Measurements from ENCODE around the gene ENPP6.

The ENPP6 gene

GRCh38 chr4:184097241-184097605 lies 120.5 kb downstream of the ENPP6 start:
- no peak overlapping the region for H2AFZ ChIP-seq (ENCODE audit: low read depth, low read length)
- H3K9me3 ChIP-seq (ENCODE audit: insufficient read depth, low read length), result no peaks in the 10 kb centered on the region
- H3K36me3 ChIP-seq (replicated peaks; ENCODE audit: low read depth, low read length), result no peaks in the 10 kb centered on the region
- H3K9ac ChIP-seq (ENCODE audit: low read length), result no peak overlapping the region
- no peaks in the 10 kb centered on the region for H3K4me1 ChIP-seq (ENCODE audit: low read length)
- H3K79me2 ChIP-seq (ENCODE audit: low read length), result no peaks in the 10 kb centered on the region
- H3K4me2 ChIP-seq (ENCODE audit: low read length), result no peak overlapping the region
- no peak overlapping the region for H3K4me3 ChIP-seq (ENCODE audit: low read length)
- no peak overlapping the region for H3K27ac ChIP-seq (ENCODE audit: low read length)
- TF ChIP-seq, protein P1, sequence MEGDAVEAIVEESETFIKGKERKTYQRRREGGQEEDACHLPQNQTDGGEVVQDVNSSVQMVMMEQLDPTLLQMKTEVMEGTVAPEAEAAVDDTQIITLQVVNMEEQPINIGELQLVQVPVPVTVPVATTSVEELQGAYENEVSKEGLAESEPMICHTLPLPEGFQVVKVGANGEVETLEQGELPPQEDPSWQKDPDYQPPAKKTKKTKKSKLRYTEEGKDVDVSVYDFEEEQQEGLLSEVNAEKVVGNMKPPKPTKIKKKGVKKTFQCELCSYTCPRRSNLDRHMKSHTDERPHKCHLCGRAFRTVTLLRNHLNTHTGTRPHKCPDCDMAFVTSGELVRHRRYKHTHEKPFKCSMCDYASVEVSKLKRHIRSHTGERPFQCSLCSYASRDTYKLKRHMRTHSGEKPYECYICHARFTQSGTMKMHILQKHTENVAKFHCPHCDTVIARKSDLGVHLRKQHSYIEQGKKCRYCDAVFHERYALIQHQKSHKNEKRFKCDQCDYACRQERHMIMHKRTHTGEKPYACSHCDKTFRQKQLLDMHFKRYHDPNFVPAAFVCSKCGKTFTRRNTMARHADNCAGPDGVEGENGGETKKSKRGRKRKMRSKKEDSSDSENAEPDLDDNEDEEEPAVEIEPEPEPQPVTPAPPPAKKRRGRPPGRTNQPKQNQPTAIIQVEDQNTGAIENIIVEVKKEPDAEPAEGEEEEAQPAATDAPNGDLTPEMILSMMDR (IDR thresholded peaks at IDR 0.05; ENCODE audit: low read depth, low read length), result no peak
- TF ChIP-seq EZH2phosphoT487 (IDR thresholded peaks at IDR 0.05; ENCODE audit: low read depth), result no peak
- H4K20me1 ChIP-seq (ENCODE audit: insufficient read depth, low read length), result no peaks in the 10 kb centered on the region
- no peaks in the 10 kb centered on the region for H3K27me3 ChIP-seq (ENCODE audit: low read depth, low read length)

GRCh38 chr4:184096561-184097240 lies 121.0 kb downstream of the ENPP6 start:
- Histone ChIP-seq H3K4me3 (ENCODE audit: low read length) (no peak overlapping the region), H3K9me3 (ENCODE audit: insufficient read depth, low read length) (no peaks in the 10 kb centered on the region), H3K27ac (ENCODE audit: low read length) (no peak overlapping the region), H3K27me3 (ENCODE audit: low read depth, low read length) (no peaks in the 10 kb centered on the region), H3K36me3 (replicated peaks; ENCODE audit: low read depth, low read length) (no peaks in the 10 kb centered on the region), H2AFZ (ENCODE audit: low read depth, low read length) (no peak overlapping the region), H3K4me1 (ENCODE audit: low read length) (no peaks in the 10 kb centered on the region), H3K79me2 (ENCODE audit: low read length) (no peaks in the 10 kb centered on the region), H3K4me2 (ENCODE audit: low read length) (no peak overlapping the region), H4K20me1 (ENCODE audit: insufficient read depth, low read length) (no peaks in the 10 kb centered on the region), H3K9ac (ENCODE audit: low read length) (no peak overlapping the region)
- TF ChIP-seq, protein P1 (IDR thresholded peaks at IDR 0.05; ENCODE audit: low read depth, low read length), result no peak
- TF ChIP-seq EZH2phosphoT487 (IDR thresholded peaks at IDR 0.05; ENCODE audit: low read depth), result no peak

GRCh38 chr4:184094532-184095159 lies 123.0 kb downstream of the ENPP6 start:
- no peaks in the 10 kb centered on the region for H3K27me3 ChIP-seq (ENCODE audit: low read depth, low read length)
- H2AFZ ChIP-seq (ENCODE audit: low read depth, low read length), result no peak overlapping the region
- H3K4me3 ChIP-seq (ENCODE audit: low read length), result no peak overlapping the region
- TF ChIP-seq EZH2phosphoT487 (IDR thresholded peaks at IDR 0.05; ENCODE audit: low read depth), result no peak
- TF ChIP-seq, protein P1 (IDR thresholded peaks at IDR 0.05; ENCODE audit: low read depth, low read length), result no peak
- no peaks in the 10 kb centered on the region for H3K9me3 ChIP-seq (ENCODE audit: insufficient read depth, low read length)
- H3K79me2 ChIP-seq (ENCODE audit: low read length), result no peaks in the 10 kb centered on the region
- H3K27ac ChIP-seq (ENCODE audit: low read length), result no peak overlapping the region
- no peaks in the 10 kb centered on the region for H3K4me1 ChIP-seq (ENCODE audit: low read length)
- H4K20me1 ChIP-seq (ENCODE audit: insufficient read depth, low read length), result no peaks in the 10 kb centered on the region
- H3K36me3 ChIP-seq (replicated peaks; ENCODE audit: low read depth, low read length), result no peaks in the 10 kb centered on the region
- H3K9ac ChIP-seq (ENCODE audit: low read length), result no peak overlapping the region
- H3K4me2 ChIP-seq (ENCODE audit: low read length), result no peak overlapping the region

- no peaks in the 10 kb centered on the region for H3K79me2 ChIP-seq (ENCODE audit: low read length)
- H3K4me3 ChIP-seq (ENCODE audit: low read length), result no peak overlapping the region
- no peaks in the 10 kb centered on the region for H3K36me3 ChIP-seq (replicated peaks; ENCODE audit: low read depth, low read length)
- no peaks in the 10 kb centered on the region for H3K27me3 ChIP-seq (ENCODE audit: low read depth, low read length)
- H2AFZ ChIP-seq (ENCODE audit: low read depth, low read length), result no peak overlapping the region
- no peak overlapping the region for H3K27ac ChIP-seq (ENCODE audit: low read length)
- no peaks in the 10 kb centered on the region for H3K9me3 ChIP-seq (ENCODE audit: insufficient read depth, low read length)
- no peak overlapping the region for H3K9ac ChIP-seq (ENCODE audit: low read length)
- TF ChIP-seq, protein P1 (IDR thresholded peaks at IDR 0.05; ENCODE audit: low read depth, low read length), result no peak
- no peak for TF ChIP-seq EZH2phosphoT487 (IDR thresholded peaks at IDR 0.05; ENCODE audit: low read depth)
- H4K20me1 ChIP-seq (ENCODE audit: insufficient read depth, low read length), result no peaks in the 10 kb centered on the region
- no peak overlapping the region for H3K4me2 ChIP-seq (ENCODE audit: low read length)
- H3K4me1 ChIP-seq (ENCODE audit: low read length), result no peaks in the 10 kb centered on the region
Measured at GRCh38 chr4:184091986-184092385, 125.7 kb downstream of the ENPP6 start.
